ENCODE data around the gene COL19A1.

COL19A1 gene

GRCh38 chr6:70103798-70104197, 237.4 kb downstream of the COL19A1 start:
- H3K27ac ChIP-seq (ENCODE audit: low read depth, low read length), result no peak overlapping the region
- H3K4me1 ChIP-seq (ENCODE audit: control insufficient read depth, insufficient read depth, low read length), result peaks cover 11% of the 10 kb centered on the region
- no peaks in the 10 kb centered on the region for H3K27me3 ChIP-seq (ENCODE audit: control insufficient read depth, insufficient read depth, low read length)
- H3K36me3 ChIP-seq (ENCODE audit: control insufficient read depth, insufficient read depth, low read length), result no peaks in the 10 kb centered on the region
- no peaks in the 10 kb centered on the region for H3K9me3 ChIP-seq (ENCODE audit: control insufficient read depth, insufficient read depth, low read length)
- H3K9ac ChIP-seq (ENCODE audit: low read depth, low read length), result no peak overlapping the region
- H3K4me3 ChIP-seq (ENCODE audit: low read depth, low read length), result no peak overlapping the region

DNA sequence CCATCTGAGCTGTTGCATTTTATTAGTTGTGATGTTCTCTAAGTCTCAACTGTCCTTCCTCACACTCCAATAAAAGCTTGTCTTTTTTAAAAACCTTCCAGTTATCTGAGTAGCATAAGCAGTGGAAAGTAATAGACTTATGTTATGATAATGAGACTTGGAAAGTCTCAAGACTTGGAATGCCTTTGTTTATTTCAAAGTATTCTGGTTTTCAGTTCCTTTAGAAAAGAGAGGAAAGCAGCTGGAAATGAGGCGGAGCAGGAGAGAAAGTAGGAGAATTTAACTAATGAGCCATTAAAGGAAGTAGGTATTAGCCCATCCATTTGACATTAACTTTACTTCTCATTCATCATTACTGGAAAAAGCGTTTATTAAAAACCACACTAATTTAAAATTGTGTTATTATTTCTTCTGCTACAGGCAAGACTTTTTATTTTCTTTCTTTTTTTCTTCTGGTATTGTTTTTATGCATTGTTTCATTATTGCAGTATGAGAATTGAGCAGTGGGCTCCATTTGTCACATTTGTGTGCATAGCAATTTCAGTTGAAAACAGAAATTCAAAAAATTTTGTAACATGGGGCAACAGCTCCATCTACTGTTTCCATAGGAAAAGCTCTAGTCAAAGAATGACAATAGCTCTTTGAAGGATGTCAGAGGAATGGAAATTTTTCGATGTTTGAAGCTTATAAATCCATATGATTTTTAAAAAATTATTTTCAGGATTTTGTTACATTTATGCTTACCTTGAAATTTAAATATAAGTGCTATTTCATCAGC, 241.7 kb downstream of the COL19A1 start:
- Histone ChIP-seq H3K9ac (ENCODE audit: low read depth, low read length) (no peak overlapping the region; the same call in 1 of the 2 replicates), H3K4me3 (ENCODE audit: low read depth, low read length) (no peak overlapping the region)

DNA sequence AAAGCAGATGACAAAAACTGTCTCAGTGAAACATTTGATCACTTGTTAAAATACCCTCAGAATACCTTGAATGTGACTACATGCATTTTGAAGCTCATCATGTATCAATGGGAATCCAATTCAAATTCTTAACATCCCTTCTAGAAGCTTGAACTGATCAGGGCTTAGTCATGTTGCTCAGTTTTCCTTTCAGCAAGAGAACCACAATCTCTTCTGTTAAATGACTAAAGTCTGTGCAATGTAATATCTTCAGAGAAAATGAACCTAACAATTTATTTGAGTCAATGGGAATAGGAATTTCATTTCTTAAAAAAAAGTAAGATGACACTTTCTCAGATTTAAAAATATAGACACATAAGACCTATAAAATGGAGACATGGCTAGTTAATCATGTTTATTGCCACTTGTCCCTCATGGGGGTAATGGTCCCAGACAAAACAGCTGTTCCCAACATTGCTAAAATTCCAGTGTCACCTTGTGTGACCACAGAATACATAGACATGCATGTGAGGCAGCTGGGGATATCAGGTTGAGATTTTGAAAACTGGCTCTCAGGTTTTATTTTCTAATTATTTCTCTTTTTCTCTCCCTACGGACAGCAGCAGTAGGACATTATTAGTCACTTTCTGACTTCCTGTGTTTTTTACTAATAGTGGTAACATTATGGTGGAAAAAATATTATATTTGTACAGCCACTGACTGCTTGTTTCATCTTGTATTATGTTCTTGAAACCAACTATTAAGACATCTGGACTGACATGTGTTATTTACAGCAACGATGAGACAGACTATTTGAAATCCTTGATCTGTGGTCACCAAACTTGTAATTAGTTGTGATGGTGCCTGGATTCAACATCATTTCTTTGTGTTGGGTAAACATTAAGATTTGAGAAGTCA, 244.0 kb downstream of the COL19A1 start:
- no peaks in the 10 kb centered on the region for H3K27me3 ChIP-seq (ENCODE audit: control insufficient read depth, insufficient read depth, low read length)
- no peak overlapping the region for H3K4me3 ChIP-seq (ENCODE audit: low read depth, low read length)
- H3K9ac ChIP-seq (ENCODE audit: low read depth, low read length), result no peak overlapping the region
- H3K36me3 ChIP-seq (ENCODE audit: control insufficient read depth, insufficient read depth, low read length), result no peaks in the 10 kb centered on the region
- H3K4me1 ChIP-seq (ENCODE audit: control insufficient read depth, insufficient read depth, low read length), result peaks cover 11% of the 10 kb centered on the region
- no peak overlapping the region for H3K27ac ChIP-seq (ENCODE audit: low read depth, low read length)
- H3K9me3 ChIP-seq (ENCODE audit: control insufficient read depth, insufficient read depth, low read length), result no peaks in the 10 kb centered on the region

More for the DNA sequence above, 241.7 kb downstream of the COL19A1 start:
- peaks cover 11% of the 10 kb centered on the region for H3K4me1 ChIP-seq (ENCODE audit: control insufficient read depth, insufficient read depth, low read length)
- no peaks in the 10 kb centered on the region for H3K9me3 ChIP-seq (ENCODE audit: control insufficient read depth, insufficient read depth, low read length)
- no peaks in the 10 kb centered on the region for H3K27me3 ChIP-seq (ENCODE audit: control insufficient read depth, insufficient read depth, low read length)
- H3K27ac ChIP-seq (ENCODE audit: low read depth, low read length), result no peak overlapping the region
- no peaks in the 10 kb centered on the region for H3K36me3 ChIP-seq (ENCODE audit: control insufficient read depth, insufficient read depth, low read length)

DNA sequence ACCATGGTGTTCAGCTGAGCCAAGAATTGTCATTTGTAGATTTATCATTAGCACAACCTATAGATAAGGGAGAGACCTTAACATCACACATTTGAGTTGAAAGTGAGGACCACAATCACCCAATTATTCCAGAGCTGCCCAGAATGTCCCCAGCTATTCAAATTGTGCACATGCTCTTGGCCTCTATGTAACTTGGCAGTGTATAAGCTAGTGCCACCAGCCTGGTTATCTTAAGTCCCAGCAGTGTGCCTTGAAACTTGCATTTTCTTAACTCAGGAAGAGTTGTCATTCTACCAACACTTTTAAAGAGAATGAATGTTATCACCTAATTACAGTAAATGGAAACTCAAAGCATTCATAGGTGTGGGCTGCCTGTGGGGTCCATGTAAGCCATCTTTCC, 245.4 kb downstream of the COL19A1 start:
- H3K4me1 ChIP-seq (ENCODE audit: control insufficient read depth, insufficient read depth, low read length), result peaks cover 11% of the 10 kb centered on the region
- H3K36me3 ChIP-seq (ENCODE audit: control insufficient read depth, insufficient read depth, low read length), result no peaks in the 10 kb centered on the region
- no peaks in the 10 kb centered on the region for H3K9me3 ChIP-seq (ENCODE audit: control insufficient read depth, insufficient read depth, low read length)

DNA sequence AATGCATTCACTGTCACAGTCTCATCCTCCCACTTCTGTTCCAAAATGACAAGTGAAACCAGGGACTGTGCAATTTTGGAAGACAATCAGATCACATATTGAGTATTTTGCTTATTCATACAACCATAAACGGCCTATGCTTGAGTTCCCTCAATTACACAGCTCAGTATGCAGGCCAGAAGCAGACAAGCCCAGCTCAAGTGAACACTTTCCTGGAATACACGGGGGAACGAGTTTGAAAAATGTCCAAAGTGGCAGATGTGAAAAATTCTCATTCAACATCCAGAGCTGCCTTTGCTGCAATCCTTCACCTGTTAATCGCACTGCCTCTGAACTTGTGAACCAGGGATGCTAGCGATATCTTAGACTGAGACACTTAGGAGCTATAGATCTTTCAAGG, 246.4 kb downstream of the COL19A1 start:
- H3K4me1 ChIP-seq (ENCODE audit: control insufficient read depth, insufficient read depth, low read length), result peaks cover 5% of the 10 kb centered on the region
- no peaks in the 10 kb centered on the region for H3K36me3 ChIP-seq (ENCODE audit: control insufficient read depth, insufficient read depth, low read length)
- no peak overlapping the region for H3K4me3 ChIP-seq (ENCODE audit: low read depth, low read length)
- H3K27ac ChIP-seq (ENCODE audit: low read depth, low read length), result no peak overlapping the region
- H3K9ac ChIP-seq (ENCODE audit: low read depth, low read length), result no peak overlapping the region
- no peaks in the 10 kb centered on the region for H3K27me3 ChIP-seq (ENCODE audit: control insufficient read depth, insufficient read depth, low read length)
- H3K9me3 ChIP-seq (ENCODE audit: control insufficient read depth, insufficient read depth, low read length), result no peaks in the 10 kb centered on the region

More for the DNA sequence above, 245.4 kb downstream of the COL19A1 start:
- H3K27ac ChIP-seq (ENCODE audit: low read depth, low read length), result no peak overlapping the region
- H3K4me3 ChIP-seq (ENCODE audit: low read depth, low read length), result no peak overlapping the region
- H3K27me3 ChIP-seq (ENCODE audit: control insufficient read depth, insufficient read depth, low read length), result no peaks in the 10 kb centered on the region
- H3K9ac ChIP-seq (ENCODE audit: low read depth, low read length), result no peak overlapping the region

GRCh38 chr6:70113171-70113570, 246.8 kb downstream of the COL19A1 start:
- Histone ChIP-seq H3K27ac (ENCODE audit: low read depth, low read length) (no peak overlapping the region), H3K9ac (ENCODE audit: low read depth, low read length) (no peak overlapping the region), H3K4me1 (ENCODE audit: control insufficient read depth, insufficient read depth, low read length) (peaks cover under 1% of the 10 kb centered on the region), H3K27me3 (ENCODE audit: control insufficient read depth, insufficient read depth, low read length) (no peaks in the 10 kb centered on the region), H3K36me3 (ENCODE audit: control insufficient read depth, insufficient read depth, low read length) (no peaks in the 10 kb centered on the region), H3K9me3 (ENCODE audit: control insufficient read depth, insufficient read depth, low read length) (no peaks in the 10 kb centered on the region), H3K4me3 (ENCODE audit: low read depth, low read length) (no peak overlapping the region)

DNA sequence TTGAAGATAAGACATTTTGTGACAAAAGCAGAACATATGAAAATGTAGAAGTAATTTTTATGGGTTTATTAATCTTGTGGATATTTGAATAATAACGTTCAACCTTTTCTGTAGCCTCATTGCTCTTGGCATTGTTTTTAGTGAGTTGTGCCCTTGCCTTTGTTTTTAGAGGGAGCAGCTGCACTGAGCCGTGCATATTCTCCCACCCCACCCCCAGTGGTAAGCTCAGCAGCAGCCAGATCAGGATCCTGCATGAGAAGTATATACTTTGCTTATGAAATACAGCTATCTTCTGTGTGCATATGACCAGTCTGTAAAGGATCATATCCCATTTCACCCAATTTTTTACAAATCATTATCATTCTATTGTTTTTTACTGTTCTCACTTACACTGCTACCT, 252.3 kb downstream of the COL19A1 start:
- Histone ChIP-seq H3K9ac (ENCODE audit: low read depth, low read length) (no peak overlapping the region), H3K4me3 (ENCODE audit: low read depth, low read length) (no peak overlapping the region), H3K36me3 (ENCODE audit: control insufficient read depth, insufficient read depth, low read length) (no peaks in the 10 kb centered on the region), H3K27ac (ENCODE audit: low read depth, low read length) (no peak overlapping the region), H3K9me3 (ENCODE audit: control insufficient read depth, insufficient read depth, low read length) (no peaks in the 10 kb centered on the region), H3K27me3 (ENCODE audit: control insufficient read depth, insufficient read depth, low read length) (no peaks in the 10 kb centered on the region), H3K4me1 (ENCODE audit: control insufficient read depth, insufficient read depth, low read length) (peaks cover 5% of the 10 kb centered on the region; the same call in 1 of the 2 replicates)

- Histone ChIP-seq H3K27ac (ENCODE audit: low read depth, low read length) (no peak overlapping the region), H3K9me3 (ENCODE audit: control insufficient read depth, insufficient read depth, low read length) (no peaks in the 10 kb centered on the region), H3K36me3 (ENCODE audit: control insufficient read depth, insufficient read depth, low read length) (no peaks in the 10 kb centered on the region), H3K4me1 (ENCODE audit: control insufficient read depth, insufficient read depth, low read length) (peaks cover 5% of the 10 kb centered on the region; the same call in 1 of the 2 replicates), H3K4me3 (ENCODE audit: low read depth, low read length) (no peak overlapping the region), H3K9ac (ENCODE audit: low read depth, low read length) (no peak overlapping the region), H3K27me3 (ENCODE audit: control insufficient read depth, insufficient read depth, low read length) (no peaks in the 10 kb centered on the region)
These were observed 253.0 kb downstream of the COL19A1 start for GRCh38 chr6:70119218-70119835.

GRCh38 chr6:70124443-70124842, 258.1 kb downstream of the COL19A1 start:
- Histone ChIP-seq H3K9me3 (ENCODE audit: control insufficient read depth, insufficient read depth, low read length) (no peaks in the 10 kb centered on the region), H3K27ac (ENCODE audit: low read depth, low read length) (no peak overlapping the region)

GRCh38 chr6:70124882-70125545, 258.7 kb downstream of the COL19A1 start:
- H3K9ac ChIP-seq (ENCODE audit: low read depth, low read length), result no peak overlapping the region
- no peak overlapping the region for H3K4me3 ChIP-seq (ENCODE audit: low read depth, low read length)
- no peaks in the 10 kb centered on the region for H3K27me3 ChIP-seq (ENCODE audit: control insufficient read depth, insufficient read depth, low read length)
- 0 out of 2 replicates have a peak, but pooled peaks cover 5% of the 10 kb centered on the region for H3K4me1 ChIP-seq (ENCODE audit: control insufficient read depth, insufficient read depth, low read length)
- H3K36me3 ChIP-seq (ENCODE audit: control insufficient read depth, insufficient read depth, low read length), result no peaks in the 10 kb centered on the region
- no peaks in the 10 kb centered on the region for H3K9me3 ChIP-seq (ENCODE audit: control insufficient read depth, insufficient read depth, low read length)
- H3K27ac ChIP-seq (ENCODE audit: low read depth, low read length), result no peak overlapping the region

More at GRCh38 chr6:70124443-70124842, 258.1 kb downstream of the COL19A1 start:
- no peak overlapping the region for H3K9ac ChIP-seq (ENCODE audit: low read depth, low read length)
- H3K4me3 ChIP-seq (ENCODE audit: low read depth, low read length), result no peak overlapping the region
- 0 out of 2 replicates have a peak, but pooled peaks cover 5% of the 10 kb centered on the region for H3K4me1 ChIP-seq (ENCODE audit: control insufficient read depth, insufficient read depth, low read length)
- no peaks in the 10 kb centered on the region for H3K36me3 ChIP-seq (ENCODE audit: control insufficient read depth, insufficient read depth, low read length)
- no peaks in the 10 kb centered on the region for H3K27me3 ChIP-seq (ENCODE audit: control insufficient read depth, insufficient read depth, low read length)

Data from HUES48 (cell line).